Spinal cord (tissue), 10 donors: Measurements from ENCODE around the gene NR1D1. TPM values are rescaled to one million over a fixed set of nuclear protein-coding genes. Genes with fewer than 3 reads are reported as not detected.

ENCODE experiments used
- DNase-seq, 6 donors: peaks; one replicate each; pipeline versions ENCODE4 v3.0.0 to v3.0.0-alpha.2; 2013 to 2015; ENCODE audit warnings: low spot score in 6 of 6, low read depth in 4 of 6
- H3K27ac ChIP-seq: one replicate; pipeline ENCODE4 v1.5.1; 2013; ENCODE audit warnings: low read depth, low read length, control low read depth
- H3K27me3 ChIP-seq: one replicate; pipeline ENCODE4 v1.6.1; 2013; ENCODE audit warnings: low read length; ENCODE audit not compliant: control insufficient read depth, insufficient read depth
- H3K36me3 ChIP-seq: one replicate; pipeline ENCODE4 v1.6.1; 2013; ENCODE audit warnings: low read length; ENCODE audit not compliant: control insufficient read depth, insufficient read depth
- H3K4me1 ChIP-seq: one replicate; pipeline ENCODE4 v1.6.1; 2013; ENCODE audit warnings: low read length; ENCODE audit not compliant: control insufficient read depth, insufficient read depth
- H3K4me3 ChIP-seq: one replicate; pipeline ENCODE4 v1.5.1; 2013; ENCODE audit warnings: low read depth, low read length, control low read depth
- H3K9me3 ChIP-seq: one replicate; pipeline ENCODE4 v1.6.1; 2013; ENCODE audit warnings: low read length; ENCODE audit not compliant: control insufficient read depth, insufficient read depth
- WGBS: methylation state at CpG from one replicate; pipeline ENCODE4 v1.1.5; 2013; ENCODE audit warnings: missing lambda C conversion rate; ENCODE audit not compliant: insufficient coverage; 5-methylcytosine and 5-hydroxymethylcytosine counted together
- polyA plus RNA-seq, 2 donors: library from polyadenylated mRNA; unstranded; fragments of 120-200 nt; gene quantifications; one replicate each; pipeline ENCODE4 v1.2.1, GENCODE V29; 2013; ENCODE audit not compliant: insufficient read length in 2 of 2
- total RNA-seq, 2 donors: library from RNA; depleted of rRNA in 1 of 2; stranded (reverse); fragments of 120-200 nt in 1 of 2; fragments of >200 nt in 1 of 2; gene quantifications; one replicate each; pipeline versions ENCODE4 v1.2.3 to v1.2.4, GENCODE V29; 2013 to 2014
- donor health status: healthy.

Gene NR1D1
- total and polyA plus RNA-seq, 4 donors = 3.3 to 12.4 (median 7.5) TPM

GRCh38 chr17:40076591-40076990, 23.8 kb downstream of the NR1D1 start:
- peaks cover 77% of the 10 kb centered on the region for H3K36me3 ChIP-seq
- DNase-seq = no peak
- no peak overlapping the region for H3K27ac ChIP-seq
- WGBS = 86% methylated on average over 3 of the region's 7 CpGs
- no peak overlapping the region for H3K4me3 ChIP-seq
- H3K27me3 ChIP-seq = no peaks in the 10 kb centered on the region
- peaks cover 54% of the 10 kb centered on the region for H3K4me1 ChIP-seq
- H3K9me3 ChIP-seq = no peaks in the 10 kb centered on the region

GRCh38 chr17:40075942-40076498, 24.4 kb downstream of the NR1D1 start:
- H3K27ac ChIP-seq = peak overlapping the region; percentile 93

GRCh38 chr17:40075201-40075941, 25.0 kb downstream of the NR1D1 start:
- DNase-seq = peak in 5 of 6 donors; percentile 71 to 92 (median 81)
- peak overlapping the region; percentile 93 for H3K27ac ChIP-seq
- H3K9me3 ChIP-seq = no peaks in the 10 kb centered on the region
- H3K4me3 ChIP-seq = peak overlapping the region; percentile 35
- H3K36me3 ChIP-seq = peaks cover 74% of the 10 kb centered on the region
- peaks cover 66% of the 10 kb centered on the region for H3K4me1 ChIP-seq
- WGBS = 4% methylated on average over 8 of the region's 11 CpGs
- H3K27me3 ChIP-seq = no peaks in the 10 kb centered on the region

More at GRCh38 chr17:40075942-40076498, 24.4 kb downstream of the NR1D1 start:
- 64% methylated on average over 7 of the region's 8 CpGs for WGBS
- H3K4me3 ChIP-seq = no peak overlapping the region
- H3K9me3 ChIP-seq = no peaks in the 10 kb centered on the region
- no peak for DNase-seq
- H3K27me3 ChIP-seq = no peaks in the 10 kb centered on the region
- peaks cover 80% of the 10 kb centered on the region for H3K36me3 ChIP-seq
- H3K4me1 ChIP-seq = peaks cover 60% of the 10 kb centered on the region

- Histone ChIP-seq H3K27ac (peak overlapping the region; percentile 93), H3K27me3 (no peaks in the 10 kb centered on the region), H3K4me1 (peaks cover 72% of the 10 kb centered on the region), H3K9me3 (no peaks in the 10 kb centered on the region), H3K4me3 (peak overlapping the region; percentile 35), H3K36me3 (peaks cover 74% of the 10 kb centered on the region)
- WGBS = 46% methylated on average over 6 of the region's 6 CpGs
- DNase-seq = no peak
Observed at GRCh38 chr17:40074871-40075200, 25.6 kb downstream of the NR1D1 start.

- no peak for DNase-seq
- 76% methylated on average over 5 of the region's 8 CpGs for WGBS
- Histone ChIP-seq H3K36me3 (peaks cover 67% of the 10 kb centered on the region), H3K27me3 (no peaks in the 10 kb centered on the region), H3K4me1 (peaks cover 78% of the 10 kb centered on the region), H3K9me3 (no peaks in the 10 kb centered on the region), H3K4me3 (no peak overlapping the region), H3K27ac (peak overlapping the region; percentile 98)
Observed at GRCh38 chr17:40074175-40074512, 26.2 kb downstream of the NR1D1 start.

- 47% methylated on average over 2 of the region's 7 CpGs for WGBS
- Histone ChIP-seq H3K36me3 (peaks cover 62% of the 10 kb centered on the region), H3K9me3 (no peaks in the 10 kb centered on the region), H3K27ac (peak overlapping the region; percentile 98), H3K4me3 (no peak overlapping the region), H3K27me3 (no peaks in the 10 kb centered on the region), H3K4me1 (peaks cover 84% of the 10 kb centered on the region)
- no peak for DNase-seq
Observed at GRCh38 chr17:40073454-40074174, 26.8 kb downstream of the NR1D1 start.

GRCh38 chr17:40072735-40073346, 27.5 kb downstream of the NR1D1 start:
- WGBS = 60% methylated on average over 2 of the region's 8 CpGs
- Histone ChIP-seq H3K27ac (peak overlapping the region; percentile 98), H3K27me3 (no peaks in the 10 kb centered on the region), H3K4me3 (no peak overlapping the region), H3K4me1 (peaks cover 91% of the 10 kb centered on the region), H3K9me3 (no peaks in the 10 kb centered on the region), H3K36me3 (peaks cover 54% of the 10 kb centered on the region)
- DNase-seq = peak in 1 of 6 donors; percentile 63

GRCh38 chr17:40072040-40072734, 28.2 kb downstream of the NR1D1 start:
- H3K9me3 ChIP-seq = no peaks in the 10 kb centered on the region
- whole genome bisulfite sequencing = 12% methylated on average over 19 of the region's 19 CpGs
- peak in 3 of 6 donors; percentile 75 to 94 (median 89) for DNase-seq
- peaks cover 98% of the 10 kb centered on the region for H3K4me1 ChIP-seq
- no peaks in the 10 kb centered on the region for H3K27me3 ChIP-seq
- peak overlapping the region; percentile 98 for H3K27ac ChIP-seq
- H3K4me3 ChIP-seq = peak overlapping the region; percentile 1
- H3K36me3 ChIP-seq = peaks cover 48% of the 10 kb centered on the region
